ENCODE measurements around the gene ERICH4.

GRCh38 chr19:41435936-41436673 is 6.9 kb upstream of the ERICH4 start:
- TF ChIP-seq, protein P1, sequence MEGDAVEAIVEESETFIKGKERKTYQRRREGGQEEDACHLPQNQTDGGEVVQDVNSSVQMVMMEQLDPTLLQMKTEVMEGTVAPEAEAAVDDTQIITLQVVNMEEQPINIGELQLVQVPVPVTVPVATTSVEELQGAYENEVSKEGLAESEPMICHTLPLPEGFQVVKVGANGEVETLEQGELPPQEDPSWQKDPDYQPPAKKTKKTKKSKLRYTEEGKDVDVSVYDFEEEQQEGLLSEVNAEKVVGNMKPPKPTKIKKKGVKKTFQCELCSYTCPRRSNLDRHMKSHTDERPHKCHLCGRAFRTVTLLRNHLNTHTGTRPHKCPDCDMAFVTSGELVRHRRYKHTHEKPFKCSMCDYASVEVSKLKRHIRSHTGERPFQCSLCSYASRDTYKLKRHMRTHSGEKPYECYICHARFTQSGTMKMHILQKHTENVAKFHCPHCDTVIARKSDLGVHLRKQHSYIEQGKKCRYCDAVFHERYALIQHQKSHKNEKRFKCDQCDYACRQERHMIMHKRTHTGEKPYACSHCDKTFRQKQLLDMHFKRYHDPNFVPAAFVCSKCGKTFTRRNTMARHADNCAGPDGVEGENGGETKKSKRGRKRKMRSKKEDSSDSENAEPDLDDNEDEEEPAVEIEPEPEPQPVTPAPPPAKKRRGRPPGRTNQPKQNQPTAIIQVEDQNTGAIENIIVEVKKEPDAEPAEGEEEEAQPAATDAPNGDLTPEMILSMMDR (IDR thresholded peaks at IDR 0.05) = peak in 4 of 6 experiments; percentile 6 to 71 (median 64)
- TF ChIP-seq POLR2A (IDR thresholded peaks at IDR 0.05) = no peak
